AG04450 (cell line): Measurements from ENCODE around the gene TBC1D20. TPM values are rescaled to one million over a fixed set of nuclear protein-coding genes. Genes with fewer than 3 reads are reported as not detected.

ENCODE experiments used
- CTCF ChIA-PET: fragments of 300-600, 350-600 bp; formaldehyde crosslinking; extraction: SDS; loops from one replicate; lab custom pipeline; 2022; ENCODE audit warnings: antibody characterized with exemption, inconsistent platforms; lab: Charles Lee
- POLR2A ChIA-PET: fragments of 350-600 bp; formaldehyde crosslinking; extraction: SDS; loops from one replicate; lab custom pipeline; 2021; ENCODE audit warnings: antibody characterized with exemption, inconsistent platforms; lab: Yijun Ruan, JAX
- DNase-seq: peaks from one replicate; pipeline ENCODE4 v3.0.0-alpha.2; 2011; ENCODE audit warnings: low read depth, low spot score
- H3K27ac ChIP-seq: one replicate; pipeline ENCODE4 v1.5.1; 2012; ENCODE audit warnings: low read depth, low read length, control low read depth
- H3K27me3 ChIP-seq: one replicate; pipeline ENCODE4 v1.6.0; 2012; ENCODE audit warnings: low read length; ENCODE audit not compliant: control insufficient read depth, insufficient read depth
- H3K4me3 ChIP-seq: 2 replicates; pipeline ENCODE4 v1.5.1; 2011; ENCODE audit warnings: mild to moderate bottlenecking, low read depth, low read length, control low read depth
- H3K9me3 ChIP-seq: 2 replicates; pipeline ENCODE4 v1.5.1; 2012; ENCODE audit warnings: low read length; ENCODE audit not compliant: control insufficient read depth, insufficient read depth
- CTCF ChIP-seq: IDR thresholded peaks from 2 replicates; pipeline ENCODE4 v1.5.1; 2011; ENCODE audit warnings: low read depth, low read length, control low read depth, inconsistent platforms
- polyA plus RNA-seq: library from polyadenylated mRNA; depleted of rRNA; stranded (reverse); fragments of >200 nt; gene quantifications from 2 replicates; pipeline ENCODE4 v1.2.3, GENCODE V29; 2011

TBC1D20 gene
- polyA plus RNA-seq, 1 experiment, result 40.1 TPM

DNA sequence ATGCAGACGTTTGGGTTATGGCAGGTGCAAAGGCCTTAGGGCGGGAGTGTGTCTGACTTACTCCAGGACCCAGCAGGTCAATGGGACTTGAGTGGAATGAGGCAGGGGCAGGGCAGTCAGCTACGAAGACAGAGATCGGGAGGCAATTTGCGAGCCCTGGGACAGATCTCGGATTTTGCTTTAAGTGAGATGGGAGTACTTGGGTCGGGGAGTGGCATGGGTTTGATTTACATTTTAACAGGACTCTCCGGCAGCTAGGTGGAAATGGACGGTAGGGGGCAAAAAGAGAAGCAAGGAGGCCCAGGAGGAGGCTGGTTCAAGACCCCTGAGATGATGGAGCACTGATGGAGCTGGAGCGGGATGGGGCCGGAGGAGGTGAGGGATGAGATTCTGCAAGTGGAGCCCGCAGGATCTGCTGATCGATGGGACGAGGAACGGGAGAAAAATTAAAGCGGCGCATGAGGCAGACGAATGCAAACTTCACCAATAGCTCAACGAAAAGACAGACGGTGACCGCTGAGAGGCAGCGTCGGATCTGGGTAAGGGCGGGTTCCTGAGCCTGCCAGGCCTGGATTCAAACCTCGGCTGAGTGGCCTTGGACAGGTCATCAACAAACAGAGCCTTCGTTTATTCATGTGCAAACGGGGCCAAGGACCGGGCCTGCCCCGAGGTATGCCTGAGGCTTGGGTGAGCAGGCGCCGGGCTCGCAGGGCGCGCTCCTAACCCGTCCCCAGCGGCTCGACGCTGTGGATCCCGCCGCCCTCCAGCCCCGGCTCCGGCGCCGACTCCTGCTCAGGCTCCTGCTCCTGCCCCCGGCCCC, 55.0 kb downstream of the TBC1D20 start:
- peak overlapping the region; percentile 73 for H3K27ac ChIP-seq
- DNase-seq, result peak; percentile 29
- no peaks in the 10 kb centered on the region for H3K27me3 ChIP-seq
- peak; percentile 34 for TF ChIP-seq CTCF
- H3K9me3 ChIP-seq, result peaks cover 5% of the 10 kb centered on the region; the same call in 1 of the 2 replicates
- peak overlapping the region; percentile 59 for H3K4me3 ChIP-seq
- POLR2A ChIA-PET, result interaction anchor here (0.6 to 1.3 kb wide), 6 partner anchors 22 to 426 kb away, joined by 3 to 9 read pairs (median 4); partner anchors contain the start of gene TRIB3
- CTCF ChIA-PET, result interaction anchor here (0.9 to 1.4 kb wide), 4 partner anchors 8 to 53 kb away, joined by 3 to 4 read pairs (median 4); no protein-coding TSS in a partner anchor

DNA sequence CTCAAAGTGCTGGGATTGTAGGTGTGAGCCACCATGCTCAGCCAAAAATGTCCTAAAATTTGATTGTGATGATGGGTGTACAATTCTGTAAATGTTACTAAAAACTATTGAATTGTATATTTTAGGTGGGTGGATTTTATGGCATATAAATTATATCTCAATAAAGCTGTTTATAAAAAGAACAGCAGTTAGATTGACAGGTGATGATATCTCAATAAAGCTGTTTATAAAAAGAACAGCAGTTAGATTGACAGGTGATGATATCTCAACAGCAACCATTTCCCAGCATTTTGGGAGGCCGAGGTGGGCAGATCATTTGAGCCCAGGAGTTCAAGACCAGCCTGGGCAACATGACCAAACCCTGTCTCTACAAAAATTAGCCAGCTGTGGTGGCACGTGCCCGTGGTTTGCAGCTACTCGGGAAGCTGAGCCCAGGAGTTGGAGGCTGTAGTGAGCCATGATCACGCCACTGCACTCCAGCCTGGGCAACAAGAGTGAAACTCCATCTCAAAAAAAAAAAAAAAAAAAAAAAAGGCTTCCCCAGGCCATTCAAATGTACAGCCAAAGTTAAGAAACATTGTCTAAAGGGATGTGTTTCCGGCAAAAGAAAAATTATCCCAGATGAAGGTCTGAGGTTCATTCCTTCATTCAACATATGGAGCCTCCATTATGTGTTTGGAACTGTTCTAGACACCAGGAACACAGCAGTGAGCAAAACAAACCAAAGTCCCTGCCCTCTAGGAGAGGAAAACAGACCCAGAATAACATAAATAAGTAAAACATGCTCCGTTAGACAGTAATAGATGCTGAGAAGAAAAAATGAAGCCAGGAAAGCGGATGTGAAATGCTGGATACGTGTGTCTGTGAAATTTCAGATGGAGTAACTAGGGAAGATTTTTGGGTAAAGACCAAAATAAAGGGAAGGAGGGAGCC, 55.9 kb downstream of the TBC1D20 start:
- no peak for DNase-seq
- Histone ChIP-seq H3K27me3 (no peaks in the 10 kb centered on the region), H3K4me3 (no peak overlapping the region), H3K9me3 (peaks cover 5% of the 10 kb centered on the region; the same call in 1 of the 2 replicates), H3K27ac (no peak overlapping the region)
- CTCF ChIA-PET, result interaction anchor here (1.0 to 1.4 kb wide), 2 partner anchors 24 to 52 kb away, joined by 3 to 4 read pairs; no protein-coding TSS in a partner anchor
- no peak for TF ChIP-seq CTCF
- POLR2A ChIA-PET, result interaction anchor here (0.6 to 1.3 kb wide), 3 partner anchors 24 to 427 kb away, joined by 4 to 7 read pairs (median 4); no protein-coding TSS in a partner anchor

GRCh38 chr20:404088-404487, 58.2 kb downstream of the TBC1D20 start:
- H3K27me3 ChIP-seq, result no peaks in the 10 kb centered on the region
- POLR2A ChIA-PET, result interaction anchor here (0.7 kb wide), 1 partner anchor 27 kb away, joined by 5 read pairs; no protein-coding TSS in a partner anchor
- peaks cover 5% of the 10 kb centered on the region; the same call in 1 of the 2 replicates for H3K9me3 ChIP-seq
- DNase-seq, result no peak
- CTCF ChIA-PET, result no interaction called here
- TF ChIP-seq CTCF, result no peak
- H3K27ac ChIP-seq, result no peak overlapping the region
- H3K4me3 ChIP-seq, result no peak overlapping the region

GRCh38 chr20:403582-403957, 58.8 kb downstream of the TBC1D20 start:
- H3K4me3 ChIP-seq, result no peak overlapping the region
- peaks cover 5% of the 10 kb centered on the region; the same call in 1 of the 2 replicates for H3K9me3 ChIP-seq
- DNase-seq, result no peak
- no peak overlapping the region for H3K27ac ChIP-seq
- ChIA-PET POLR2A (no interaction called here), CTCF (interaction anchor here (0.9 kb wide), 1 partner anchor 75 kb away, joined by 4 read pairs; no protein-coding TSS in a partner anchor)
- H3K27me3 ChIP-seq, result no peaks in the 10 kb centered on the region
- no peak for TF ChIP-seq CTCF
